IMR-90 (cell line): ENCODE measurements around the gene OR10AD1. TPM values are rescaled to one million over a fixed set of nuclear protein-coding genes. Genes with fewer than 3 reads are reported as not detected.

Experiments
- ATAC-seq: fragments of 200-7000 bp; cut with Tn5 transposase; 2 replicates; pipeline ENCODE4 v1.9.1; 2020; ENCODE audit warnings: low read depth, mild to moderate bottlenecking, moderate library complexity
- BruUV-seq: library from RNA; stranded (reverse); fragments of 400-500 nt; replicated peaks from 2 replicates; lab custom pipeline; 2021; lab: Mats Ljungman, UMichigan
- CTCF ChIA-PET: fragments of 300-600 bp; formaldehyde crosslinking; extraction: SDS; loops from one replicate; lab custom pipeline; 2021; ENCODE audit warnings: antibody characterized with exemption; lab: Yijun Ruan, JAX
- POLR2A ChIA-PET: fragments of 300-600 bp; sonication (Branson Sonifier 250); formaldehyde crosslinking; loops from one replicate; lab custom pipeline; 2022; ENCODE audit warnings: antibody characterized with exemption; ENCODE audit not compliant: unreplicated experiment; lab: Charles Lee
- DNase-seq: peaks from one replicate; pipeline ENCODE4 v3.0.0; 2013
- H2AFZ ChIP-seq: replicated peaks from 2 replicates; pipeline ENCODE3; 2013; ENCODE audit warnings: low read length, mild to moderate bottlenecking; ENCODE audit not compliant: poor library complexity
- H2AK5ac ChIP-seq: 2 replicates; pipeline ENCODE4 v1.6.1; 2013; ENCODE audit warnings: low read depth, low read length, inconsistent platforms
- H2AK9ac ChIP-seq: replicated peaks from 2 replicates; pipeline ENCODE3; 2013; ENCODE audit warnings: mild to moderate bottlenecking, low read depth, low read length, moderate library complexity; ENCODE audit not compliant: poor library complexity
- H2BK120ac ChIP-seq: 2 replicates; pipeline ENCODE4 v1.6.1; 2013; ENCODE audit warnings: low read depth, low read length, inconsistent platforms
- H2BK15ac ChIP-seq: 3 replicates; pipeline ENCODE4 v1.6.1; 2013; ENCODE audit warnings: low read depth, low read length, inconsistent platforms
- H2BK20ac ChIP-seq: 2 replicates; pipeline ENCODE4 v1.6.1; 2013; ENCODE audit warnings: low read depth, mild to moderate bottlenecking, inconsistent platforms, low read length, moderate library complexity
- H2BK5ac ChIP-seq: 2 replicates; pipeline ENCODE4 v1.6.1; 2013; ENCODE audit warnings: mild to moderate bottlenecking, low read depth, low read length, inconsistent platforms; ENCODE audit not compliant: poor library complexity, severe bottlenecking
- H3K14ac ChIP-seq: replicated peaks from 2 replicates; pipeline ENCODE4 v1.6.1; 2013; ENCODE audit warnings: low read depth, low read length, inconsistent platforms
- H3K18ac ChIP-seq: 2 replicates; pipeline ENCODE4 v1.6.1; 2013; ENCODE audit warnings: low read depth, low read length, control low read depth
- H3K23ac ChIP-seq: 2 replicates; pipeline ENCODE4 v1.6.1; 2013; ENCODE audit warnings: low read depth, low read length, inconsistent platforms
- H3K27ac ChIP-seq: 2 replicates; pipeline ENCODE4 v1.5.1; 2013; ENCODE audit warnings: mild to moderate bottlenecking, control low read depth, low read length; ENCODE audit not compliant: insufficient read depth
- H3K27me3 ChIP-seq: 2 replicates; pipeline ENCODE4 v1.6.1; 2013; ENCODE audit warnings: low read length; ENCODE audit not compliant: control insufficient read depth, insufficient read depth
- H3K36me3 ChIP-seq: 2 replicates; pipeline ENCODE4 v1.6.1; 2013; ENCODE audit warnings: low read length, mixed read lengths; ENCODE audit not compliant: control insufficient read depth, insufficient read depth
- H3K4ac ChIP-seq: 2 replicates; pipeline ENCODE4 v1.6.1; 2013; ENCODE audit warnings: low read depth, low read length, inconsistent platforms
- H3K4me1 ChIP-seq: 2 replicates; pipeline ENCODE4 v1.6.1; 2013; ENCODE audit warnings: low read length, mixed read lengths; ENCODE audit not compliant: control insufficient read depth, insufficient read depth
- H3K4me2 ChIP-seq: 2 replicates; pipeline ENCODE4 v1.6.1; 2013; ENCODE audit warnings: low read depth, mild to moderate bottlenecking, control low read depth, low read length, moderate library complexity
- H3K4me3 ChIP-seq: 2 replicates; pipeline ENCODE4 v1.5.1; 2013; ENCODE audit warnings: low read depth, mild to moderate bottlenecking, control low read depth, low read length, moderate library complexity; ENCODE audit not compliant: insufficient read depth
- H3K56ac ChIP-seq: 2 replicates; pipeline ENCODE4 v1.6.1; 2013; ENCODE audit warnings: low read length, inconsistent platforms; ENCODE audit not compliant: insufficient read depth; ENCODE audit errors: extremely low read depth
- H3K79me1 ChIP-seq, 2 experiments: 2 replicates each; pipeline ENCODE4 v1.6.1; 2013; ENCODE audit warnings: low read length in 2 of 2, inconsistent platforms in 1 of 2, low read depth in 1 of 2
- H3K9ac ChIP-seq: 2 replicates; pipeline ENCODE4 v1.6.1; 2013; ENCODE audit warnings: low read depth, low read length, control low read depth
- H3K9me1 ChIP-seq: 2 replicates; pipeline ENCODE4 v1.6.1; 2013; ENCODE audit warnings: low read length, inconsistent platforms; ENCODE audit not compliant: insufficient read depth
- H3K9me3 ChIP-seq: 2 replicates; pipeline ENCODE4 v1.6.1; 2013; ENCODE audit warnings: low read length; ENCODE audit not compliant: control insufficient read depth, insufficient read depth
- H4K20me1 ChIP-seq: 2 replicates; pipeline ENCODE4 v1.6.1; 2013; ENCODE audit warnings: low read length, inconsistent platforms; ENCODE audit not compliant: insufficient read depth
- H4K5ac ChIP-seq: 2 replicates; pipeline ENCODE4 v1.6.1; 2013; ENCODE audit warnings: mild to moderate bottlenecking, low read depth, low read length, control low read depth
- H4K8ac ChIP-seq, 2 experiments: 2 replicates each; pipeline ENCODE4 v1.6.1; 2013; ENCODE audit warnings: low read depth in 2 of 2, low read length in 2 of 2, control low read depth in 1 of 2, inconsistent platforms in 1 of 2
- H4K91ac ChIP-seq: 2 replicates; pipeline ENCODE4 v1.6.1; 2013; ENCODE audit warnings: low read depth, low read length, inconsistent platforms; ENCODE audit not compliant: insufficient read depth
- CTCF ChIP-seq: conservative IDR thresholded peaks from 2 replicates; pipeline ENCODE4 v1.5.1; 2012; ENCODE audit warnings: mild to moderate bottlenecking, low read depth, low read length, improper control_type of control experiment
- MXI1 ChIP-seq: IDR thresholded peaks from 2 replicates; pipeline ENCODE4 v1.6.1; 2012; ENCODE audit warnings: low read depth, mild to moderate bottlenecking, low read length, moderate library complexity, borderline replicate concordance
- WGBS, 2 experiments: methylation state at CpG; one replicate each; pipeline versions ENCODE4 v1.1.5 to v1.1.7; 2013; ENCODE audit warnings: missing lambda C conversion rate in 2 of 2; ENCODE audit not compliant: insufficient read length in 1 of 2; ENCODE audit errors: extremely low coverage in 2 of 2; 5-methylcytosine and 5-hydroxymethylcytosine counted together
- dilution Hi-C: fragments of 300-500 bp; cut with HindIII; formaldehyde crosslinking; loops from one replicate; pipeline ENCODE4 v1.14.3; 2018; ENCODE audit warnings: low sequenced_read_pairs; ENCODE audit not compliant: unreplicated experiment
- in situ Hi-C: fragments of 300-500 bp; cut with MboI; formaldehyde crosslinking; loops from 3 replicates; pipeline ENCODE4 v1.14.3; 2019; ENCODE audit warnings: low sequenced_read_pairs, inconsistent platforms, mixed read lengths
- intact Hi-C: fragments of 100-400 bp; cut with micrococcal nuclease; formaldehyde crosslinking; loops from 2 replicates; pipeline ENCODE4 v1.10.0; 2022
- polyA plus RNA-seq, 3 experiments: library from polyadenylated mRNA; depleted of rRNA; stranded (reverse); fragments of >200 nt; gene quantifications; 2 replicates each; pipeline ENCODE4 v1.2.3, GENCODE V29; 2012; ENCODE audit warnings: low replicate concordance in 1 of 3
- total RNA-seq: library from RNA; depleted of rRNA; stranded (reverse); fragments of >200 nt; gene quantifications from 2 replicates; pipeline ENCODE4 v1.2.3, GENCODE V29; 2012

The OR10AD1 gene
- total and polyA plus RNA-seq, 2 of the 4 experiments (the other 2 are of a cell fraction), result not detected

- Histone ChIP-seq H3K4ac (no peak overlapping the region), H3K4me3 (no peak overlapping the region), H4K91ac (no peak overlapping the region), H2BK15ac (no peak overlapping the region), H3K9ac (no peak overlapping the region), H3K27me3 (no peaks in the 10 kb centered on the region), H3K56ac (no peak overlapping the region), H2AK9ac (no peak overlapping the region), H3K14ac (no peak overlapping the region), H4K20me1 (no peaks in the 10 kb centered on the region), H2AFZ (no peak overlapping the region), H3K9me3 (peaks cover 2% of the 10 kb centered on the region; the same call in 1 of the 2 replicates), H3K18ac (no peak overlapping the region), H3K36me3 (no peaks in the 10 kb centered on the region), H3K23ac (no peak overlapping the region), H2BK20ac (no peak overlapping the region), H3K9me1 (peaks cover 3% of the 10 kb centered on the region; the same call in 1 of the 2 replicates), H2BK120ac (no peak overlapping the region), H3K79me1 (peaks cover 0 to 8% of the 10 kb centered on the region in 2 experiments; a peak in 2 of 4 replicates), H2AK5ac (no peak overlapping the region), H2BK5ac (no peak overlapping the region), H4K8ac (no peak overlapping the region), H3K4me1 (peaks cover 6% of the 10 kb centered on the region; the same call in 1 of the 2 replicates), H4K5ac (no peak overlapping the region), H3K27ac (no peak overlapping the region), H3K4me2 (no peak overlapping the region)
- ChIA-PET POLR2A (no interaction called here), CTCF (no interaction called here)
- in situ Hi-C loops (no loop called here), intact Hi-C loops (no loop called here), dilution Hi-C loops (no loop called here)
- no TSS peak for BruUV-seq
- WGBS, 2 experiments, result no CpG with 5 or more reads among the region's 3 CpGs
- DNase-seq (no peak), ATAC-seq (no peak)
- TF ChIP-seq MXI1 (no peak), CTCF (no peak)
Observed at GRCh38 chr12:48201516-48201915, 1.6 kb downstream of the OR10AD1 start.
